ENCODE measurements around the gene ATG16L2. TPM values are rescaled to one million over a fixed set of nuclear protein-coding genes. Genes with fewer than 3 reads are reported as not detected.

ATG16L2 gene
- total and polyA plus RNA-seq, 2 donors (not counting 3 experiments of a cell fraction or from before 2014, with no cell fraction given), result 26.5 to 30.5 TPM

DNA sequence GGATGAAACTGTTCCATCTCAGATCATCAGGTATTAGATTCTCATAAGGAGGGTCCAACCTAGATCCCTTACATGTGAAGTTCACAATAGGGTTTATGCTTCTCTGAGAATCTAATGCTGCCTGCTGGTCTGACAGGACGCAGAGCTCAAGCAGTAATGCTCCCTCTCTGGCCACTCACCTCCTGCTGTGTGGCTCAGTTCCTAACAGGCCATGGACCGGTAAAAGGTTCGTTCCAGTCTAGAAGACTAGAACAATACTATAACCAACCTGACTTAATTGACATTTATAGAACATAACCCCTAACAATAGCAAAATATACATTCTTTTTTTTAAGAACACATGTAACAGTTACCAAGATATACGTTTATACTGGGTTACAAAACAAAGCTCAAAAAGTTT lies 45.8 kb downstream of the ATG16L2 start:
- intact Hi-C loops (cut with micrococcal nuclease), result no loop called here
- POLR2A ChIA-PET, result no interaction called here
- TF ChIP-seq, protein P1, sequence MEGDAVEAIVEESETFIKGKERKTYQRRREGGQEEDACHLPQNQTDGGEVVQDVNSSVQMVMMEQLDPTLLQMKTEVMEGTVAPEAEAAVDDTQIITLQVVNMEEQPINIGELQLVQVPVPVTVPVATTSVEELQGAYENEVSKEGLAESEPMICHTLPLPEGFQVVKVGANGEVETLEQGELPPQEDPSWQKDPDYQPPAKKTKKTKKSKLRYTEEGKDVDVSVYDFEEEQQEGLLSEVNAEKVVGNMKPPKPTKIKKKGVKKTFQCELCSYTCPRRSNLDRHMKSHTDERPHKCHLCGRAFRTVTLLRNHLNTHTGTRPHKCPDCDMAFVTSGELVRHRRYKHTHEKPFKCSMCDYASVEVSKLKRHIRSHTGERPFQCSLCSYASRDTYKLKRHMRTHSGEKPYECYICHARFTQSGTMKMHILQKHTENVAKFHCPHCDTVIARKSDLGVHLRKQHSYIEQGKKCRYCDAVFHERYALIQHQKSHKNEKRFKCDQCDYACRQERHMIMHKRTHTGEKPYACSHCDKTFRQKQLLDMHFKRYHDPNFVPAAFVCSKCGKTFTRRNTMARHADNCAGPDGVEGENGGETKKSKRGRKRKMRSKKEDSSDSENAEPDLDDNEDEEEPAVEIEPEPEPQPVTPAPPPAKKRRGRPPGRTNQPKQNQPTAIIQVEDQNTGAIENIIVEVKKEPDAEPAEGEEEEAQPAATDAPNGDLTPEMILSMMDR (IDR thresholded peaks at IDR 0.05; ENCODE audit: extremely low read depth in 1 of 2, insufficient read depth in 1 of 2, low read depth in 1 of 2, low read length in 2 of 2), result no peak
- TF ChIP-seq MYC (IDR thresholded peaks at IDR 0.05; ENCODE audit: low read depth, low read length) (no peak), GATA2 (IDR thresholded peaks at IDR 0.05; ENCODE audit: insufficient read depth, insufficient read length, low read depth, low read length) (no peak), FOS (IDR thresholded peaks at IDR 0.05; ENCODE audit: borderline replicate concordance, insufficient read depth, low read length) (no peak)
- TF ChIP-seq, protein P2, sequence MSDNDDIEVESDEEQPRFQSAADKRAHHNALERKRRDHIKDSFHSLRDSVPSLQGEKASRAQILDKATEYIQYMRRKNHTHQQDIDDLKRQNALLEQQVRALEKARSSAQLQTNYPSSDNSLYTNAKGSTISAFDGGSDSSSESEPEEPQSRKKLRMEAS (IDR thresholded peaks at IDR 0.05; ENCODE audit: insufficient read depth, insufficient read length), result no peak
- Histone ChIP-seq H3K27ac (ENCODE audit: insufficient read depth, low read depth, low read length) (no peak overlapping the region), H2AFZ (ENCODE audit: low read depth, low read length) (no peak overlapping the region), H3K36me3 (ENCODE audit: control insufficient read depth in 2 of 2, extremely low read depth in 1 of 2, insufficient read depth in 2 of 2, low read length in 2 of 2) (no peaks in the 10 kb centered on the region), H3K9me1 (replicated peaks; ENCODE audit: control insufficient read depth, extremely low read depth, insufficient read depth, low read length) (no peaks in the 10 kb centered on the region), H3K4me1 (ENCODE audit: control insufficient read depth, extremely low read depth, insufficient read depth, low read length) (peaks cover 31% of the 10 kb centered on the region), H3K27me3 (ENCODE audit: control insufficient read depth in 2 of 2, insufficient read depth in 2 of 2, low read length in 2 of 2) (no peaks in the 10 kb centered on the region), H4K20me1 (replicated peaks; ENCODE audit: control insufficient read depth, extremely low read depth, insufficient read depth, low read length) (no peaks in the 10 kb centered on the region), H3K9me3 (replicated peaks; ENCODE audit: control insufficient read depth, insufficient read depth, low read length) (no peaks in the 10 kb centered on the region), H3K4me3 (replicated peaks in 1 of 3; ENCODE audit: insufficient read depth in 1 of 3, low read depth in 1 of 3, low read length in 3 of 3) (no peak overlapping the region), H3K79me2 (ENCODE audit: control insufficient read depth, insufficient read depth, low read length) (peaks cover 3% of the 10 kb centered on the region), H3K4me2 (ENCODE audit: insufficient read depth, low read length) (no peak overlapping the region), H3K9ac (replicated peaks; ENCODE audit: extremely low read depth, insufficient read depth, low read length) (no peak overlapping the region)
- dilution Hi-C loops (cut with MboI; ENCODE audit: extremely low pct_ligation_motif_present, low sequenced_read_pairs), result no loop called here
- BruUV-seq (replicated peaks), result no TSS peak
- no peak for DNase-seq (ENCODE audit: low read depth, low spot score)
- CTCF ChIA-PET, result interaction anchor here (1.2 kb wide), 1 partner anchor 64 kb away, joined by 3 read pairs; no protein-coding TSS in a partner anchor
- FAIRE-seq, result no peak

DNA sequence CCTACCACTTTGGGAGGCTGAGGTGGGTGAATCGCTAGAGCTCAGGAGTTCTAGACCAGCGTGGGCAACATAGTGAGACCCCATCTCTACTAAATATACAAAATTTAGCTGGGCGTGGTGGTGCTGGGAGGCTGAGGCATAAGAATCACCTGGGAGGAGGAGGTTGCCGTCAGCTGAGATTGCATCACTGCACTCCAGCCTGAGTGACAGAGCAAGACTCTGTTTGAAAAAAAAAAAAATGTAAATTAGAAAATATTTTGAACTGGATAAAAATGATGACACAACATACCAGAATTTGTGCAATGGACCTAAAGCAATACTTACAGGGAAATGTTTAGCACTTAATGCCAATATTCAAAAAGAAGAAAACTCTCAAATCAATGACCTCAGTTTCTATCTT lies 46.4 kb downstream of the ATG16L2 start:
- DNase-seq (ENCODE audit: low read depth, low spot score), result no peak
- Histone ChIP-seq H3K36me3 (ENCODE audit: control insufficient read depth in 2 of 2, extremely low read depth in 1 of 2, insufficient read depth in 2 of 2, low read length in 2 of 2) (no peaks in the 10 kb centered on the region), H3K27ac (ENCODE audit: insufficient read depth, low read depth, low read length) (no peak overlapping the region), H3K27me3 (ENCODE audit: control insufficient read depth in 2 of 2, insufficient read depth in 2 of 2, low read length in 2 of 2) (no peaks in the 10 kb centered on the region), H3K9me1 (replicated peaks; ENCODE audit: control insufficient read depth, extremely low read depth, insufficient read depth, low read length) (peaks cover 3% of the 10 kb centered on the region), H3K9ac (replicated peaks; ENCODE audit: extremely low read depth, insufficient read depth, low read length) (no peak overlapping the region), H2AFZ (ENCODE audit: low read depth, low read length) (no peak overlapping the region), H3K4me2 (ENCODE audit: insufficient read depth, low read length) (no peak overlapping the region), H3K9me3 (replicated peaks; ENCODE audit: control insufficient read depth, insufficient read depth, low read length) (no peaks in the 10 kb centered on the region), H3K4me3 (replicated peaks in 1 of 3; ENCODE audit: insufficient read depth in 1 of 3, low read depth in 1 of 3, low read length in 3 of 3) (no peak overlapping the region), H3K79me2 (ENCODE audit: control insufficient read depth, insufficient read depth, low read length) (peaks cover 3% of the 10 kb centered on the region), H3K4me1 (ENCODE audit: control insufficient read depth, extremely low read depth, insufficient read depth, low read length) (peaks cover 37% of the 10 kb centered on the region), H4K20me1 (replicated peaks; ENCODE audit: control insufficient read depth, extremely low read depth, insufficient read depth, low read length) (no peaks in the 10 kb centered on the region)
- intact Hi-C loops (cut with micrococcal nuclease) (no loop called here), dilution Hi-C loops (cut with MboI; ENCODE audit: extremely low pct_ligation_motif_present, low sequenced_read_pairs) (no loop called here)
- CTCF ChIA-PET, result interaction anchor here (1.2 to 2.4 kb wide), 2 partner anchors 18 to 64 kb away, joined by 3 to 5 read pairs; no protein-coding TSS in a partner anchor
- no TSS peak for BruUV-seq (replicated peaks)
- no peak for TF ChIP-seq GATA2 (IDR thresholded peaks at IDR 0.05; ENCODE audit: insufficient read depth, insufficient read length, low read depth, low read length)
- TF ChIP-seq, protein P1 (IDR thresholded peaks at IDR 0.05; ENCODE audit: extremely low read depth in 1 of 2, insufficient read depth in 1 of 2, low read depth in 1 of 2, low read length in 2 of 2), result no peak
- TF ChIP-seq EZH2 (IDR thresholded peaks at IDR 0.05; ENCODE audit: borderline replicate concordance, low read depth, low read length, severe bottlenecking), result no peak
- TF ChIP-seq POLR2AphosphoS5 (IDR thresholded peaks at IDR 0.05; ENCODE audit: insufficient read depth, low read depth, low read length), result no peak
- TF ChIP-seq, protein P2 (IDR thresholded peaks at IDR 0.05; ENCODE audit: insufficient read depth, insufficient read length), result no peak
- TF ChIP-seq POLR2A (IDR thresholded peaks at IDR 0.05; ENCODE audit: low read depth, low read length), result no peak
- TF ChIP-seq MYC (IDR thresholded peaks at IDR 0.05; ENCODE audit: low read depth, low read length), result no peak
- no peak for TF ChIP-seq FOS (IDR thresholded peaks at IDR 0.05; ENCODE audit: borderline replicate concordance, insufficient read depth, low read length)
- TF ChIP-seq JUN (IDR thresholded peaks at IDR 0.05; ENCODE audit: borderline replicate concordance, insufficient read depth, insufficient read length, low read depth), result no peak
- no peak for FAIRE-seq
- POLR2A ChIA-PET, result no interaction called here

Measured in endothelial cell of umbilical vein (primary cell).